Heart left ventricle (tissue), 13 donors: ENCODE measurements around the gene ICE1.

Experiments
- POLR2A ChIP-seq, 2 donors: fragments of 450-650 bp; IDR thresholded peaks; one replicate each; pipeline ENCODE4 v1.6.1; 2017; ENCODE audit warnings: antibody characterized with exemption in 2 of 2, mild to moderate bottlenecking in 2 of 2, moderate library complexity in 2 of 2
- TF ChIP-seq, protein P1 (sequence below), 12 donors: fragments of 200-600 bp; sonication (generic) in 4 of 12; IDR thresholded peaks; one replicate each; pipeline versions ENCODE4 v1.5.0 to v1.8.0; 2018 to 2022; ENCODE audit warnings: antibody characterized with exemption in 12 of 12, mild to moderate bottlenecking in 5 of 12
- donor health status: ischemic (EF 13 %, LVEDD 7.1; RV severe dilation, severe dysfunction).
- donor health status: DM: no; HTN: yes; CAD: no.
- donor health status: DM: no; HTN: no; CAD: no.
- donor health status: ischemic (EF 25% LVEDD 6.9; RV normal size, moderate dysfunction).
- donor health status: ischemic (EF 25% LVEDD 5.7; RV mildly dilated, moderate dysfunction).
- donor health status: ischemic (EF 35%, LVEDD 5.7; RV mildly dilated, moderate dysfunction).
- donor health status: nonischemic (EF 11% LVEDD 7.7; RV severe dilation, severe dysfunction).
- donor health status: DM: yes; HTN: yes; CAD: no.
- donor health status: PGD.
- donor health status: ischemic (EF 29% LVEDD 5.4; RV normal size, mild dysfunction).
- donor health status: nonischemic (EF 23%, LVEDD 6.1; RV moderate dilation, normal function).

DNA sequence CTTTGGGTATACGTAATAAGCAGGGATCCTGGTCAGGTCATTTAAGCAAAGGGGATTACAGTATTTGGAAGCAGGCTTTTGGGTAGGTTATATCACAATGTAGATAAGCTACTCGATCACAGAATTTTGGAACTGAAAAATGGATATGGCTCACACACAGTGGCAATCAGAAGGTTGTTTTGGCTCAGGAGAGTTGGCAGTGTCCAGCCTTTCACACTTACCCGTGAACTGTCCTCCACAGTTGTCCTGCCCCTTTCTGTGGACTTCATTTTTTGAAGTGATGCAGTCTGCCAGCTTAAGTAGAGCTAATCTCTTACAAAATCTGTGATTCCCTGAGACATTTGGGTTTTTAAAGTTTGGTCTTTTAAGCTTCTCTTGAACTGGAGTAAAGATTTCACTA is 30.7 kb downstream of the ICE1 start:
- TF ChIP-seq, protein P1, sequence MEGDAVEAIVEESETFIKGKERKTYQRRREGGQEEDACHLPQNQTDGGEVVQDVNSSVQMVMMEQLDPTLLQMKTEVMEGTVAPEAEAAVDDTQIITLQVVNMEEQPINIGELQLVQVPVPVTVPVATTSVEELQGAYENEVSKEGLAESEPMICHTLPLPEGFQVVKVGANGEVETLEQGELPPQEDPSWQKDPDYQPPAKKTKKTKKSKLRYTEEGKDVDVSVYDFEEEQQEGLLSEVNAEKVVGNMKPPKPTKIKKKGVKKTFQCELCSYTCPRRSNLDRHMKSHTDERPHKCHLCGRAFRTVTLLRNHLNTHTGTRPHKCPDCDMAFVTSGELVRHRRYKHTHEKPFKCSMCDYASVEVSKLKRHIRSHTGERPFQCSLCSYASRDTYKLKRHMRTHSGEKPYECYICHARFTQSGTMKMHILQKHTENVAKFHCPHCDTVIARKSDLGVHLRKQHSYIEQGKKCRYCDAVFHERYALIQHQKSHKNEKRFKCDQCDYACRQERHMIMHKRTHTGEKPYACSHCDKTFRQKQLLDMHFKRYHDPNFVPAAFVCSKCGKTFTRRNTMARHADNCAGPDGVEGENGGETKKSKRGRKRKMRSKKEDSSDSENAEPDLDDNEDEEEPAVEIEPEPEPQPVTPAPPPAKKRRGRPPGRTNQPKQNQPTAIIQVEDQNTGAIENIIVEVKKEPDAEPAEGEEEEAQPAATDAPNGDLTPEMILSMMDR (IDR thresholded peaks at IDR 0.05) = no peak
- no peak for TF ChIP-seq POLR2A (IDR thresholded peaks at IDR 0.05)
